ENCODE data around the gene SIAH2.

Gene SIAH2

GRCh38 chr3:150733936-150734794, 28.8 kb downstream of the SIAH2 start:
- DNase-seq (ENCODE audit: low read depth), result no peak

GRCh38 chr3:150733373-150733935, 29.5 kb downstream of the SIAH2 start:
- DNase-seq (ENCODE audit: low read depth), result no peak

GRCh38 chr3:150729682-150730360, 33.1 kb downstream of the SIAH2 start:
- DNase-seq (ENCODE audit: low read depth), result no peak

- DNase-seq (ENCODE audit: low read depth), result no peak
These were observed 35.1 kb downstream of the SIAH2 start for GRCh38 chr3:150727653-150728502.

GRCh38 chr3:150725548-150725947, 37.4 kb downstream of the SIAH2 start:
- no peak for DNase-seq (ENCODE audit: low read depth)

- DNase-seq (ENCODE audit: low read depth), result no peak
These were observed 39.0 kb downstream of the SIAH2 start for GRCh38 chr3:150723946-150724345.

GRCh38 chr3:150722267-150722666, 40.7 kb downstream of the SIAH2 start:
- DNase-seq (ENCODE audit: low read depth), result no peak

- no peak for DNase-seq (ENCODE audit: low read depth)
These were observed 41.5 kb downstream of the SIAH2 start for GRCh38 chr3:150721285-150722130.

GRCh38 chr3:150720444-150720843, 42.5 kb downstream of the SIAH2 start:
- DNase-seq (ENCODE audit: low read depth), result no peak

GRCh38 chr3:150710097-150710496, 52.9 kb downstream of the SIAH2 start:
- DNase-seq (ENCODE audit: low read depth), result no peak

GRCh38 chr3:150703756-150704344, 59.1 kb downstream of the SIAH2 start, which contains the start of gene ERICH6:
Gene ERICH6 (minus strand): TSS chr3:150703920. CDS start chr3:150703898, 22 bp downstream.
- DNase-seq (ENCODE audit: low read depth), result peak; percentile 74

- peak; percentile 12 for DNase-seq (ENCODE audit: low read depth)
These were observed 59.6 kb downstream of the SIAH2 start for GRCh38 chr3:150703299-150703755.

- DNase-seq (ENCODE audit: low read depth), result no peak
These were observed 63.8 kb downstream of the SIAH2 start for GRCh38 chr3:150699068-150699639.

- DNase-seq (ENCODE audit: low read depth), result no peak
These were observed 65.3 kb downstream of the SIAH2 start for GRCh38 chr3:150697646-150698045.

GRCh38 chr3:150691414-150692040, 71.4 kb downstream of the SIAH2 start:
- no peak for DNase-seq (ENCODE audit: low read depth)

All from stimulated activated CD8-positive, alpha-beta memory T cell treated with anti-CD3 and anti-CD28 coated beads, Interleukin-4, amount 100 ng/mL, for 24 hours (primary cell).